ENCODE results near the gene PDHX. TPM values are rescaled to one million over a fixed set of nuclear protein-coding genes. Genes with fewer than 3 reads are reported as not detected.
"Not testable (repeated sequence)": the region's sequence is repeated elsewhere in the genome, so short reads cannot be mapped to it uniquely, and the experiment has no call there.

Gene PDHX
- total RNA-seq, 4 donors from 2014 or later, result 28.7 to 50.1 (median 39.6) TPM

DNA sequence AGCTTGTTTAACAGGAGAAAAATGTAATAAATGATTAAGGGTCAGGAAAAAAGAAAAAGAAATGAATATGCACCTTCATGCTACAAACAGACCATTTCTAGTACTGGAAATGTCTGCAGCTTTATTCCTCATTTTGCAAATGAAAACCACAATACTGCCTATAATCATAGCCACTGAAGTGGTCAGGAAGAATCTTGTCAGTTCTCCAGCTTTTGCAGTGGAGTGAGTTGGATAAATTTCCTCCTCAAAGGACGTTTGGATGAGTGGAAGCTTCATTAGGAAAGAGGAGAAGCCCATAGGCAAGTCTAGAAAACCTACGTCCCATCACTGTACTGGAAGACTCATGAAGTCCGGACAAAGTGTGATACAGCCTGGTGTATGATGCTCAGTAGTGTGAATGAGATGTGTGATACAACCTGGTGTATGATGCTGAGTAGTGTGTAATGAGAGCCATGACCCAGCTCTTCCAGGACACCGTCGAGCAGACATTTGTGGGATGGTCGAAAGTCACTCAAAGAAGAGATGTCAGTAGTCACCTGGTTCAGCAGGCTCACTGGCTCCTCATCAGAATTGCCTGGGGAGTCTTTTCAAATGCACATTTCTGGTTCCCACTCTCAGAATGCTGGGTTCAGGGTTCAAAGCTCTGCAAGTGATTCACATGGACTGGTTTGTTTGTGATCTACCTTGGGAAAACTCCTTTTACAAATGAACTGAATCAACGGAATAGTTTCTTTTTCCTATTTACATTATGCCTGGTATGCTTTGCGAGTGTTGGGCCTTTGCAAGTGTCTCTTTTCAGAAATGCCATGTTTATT, 101.3 kb downstream of the PDHX start:
- TF ChIP-seq, protein P1, sequence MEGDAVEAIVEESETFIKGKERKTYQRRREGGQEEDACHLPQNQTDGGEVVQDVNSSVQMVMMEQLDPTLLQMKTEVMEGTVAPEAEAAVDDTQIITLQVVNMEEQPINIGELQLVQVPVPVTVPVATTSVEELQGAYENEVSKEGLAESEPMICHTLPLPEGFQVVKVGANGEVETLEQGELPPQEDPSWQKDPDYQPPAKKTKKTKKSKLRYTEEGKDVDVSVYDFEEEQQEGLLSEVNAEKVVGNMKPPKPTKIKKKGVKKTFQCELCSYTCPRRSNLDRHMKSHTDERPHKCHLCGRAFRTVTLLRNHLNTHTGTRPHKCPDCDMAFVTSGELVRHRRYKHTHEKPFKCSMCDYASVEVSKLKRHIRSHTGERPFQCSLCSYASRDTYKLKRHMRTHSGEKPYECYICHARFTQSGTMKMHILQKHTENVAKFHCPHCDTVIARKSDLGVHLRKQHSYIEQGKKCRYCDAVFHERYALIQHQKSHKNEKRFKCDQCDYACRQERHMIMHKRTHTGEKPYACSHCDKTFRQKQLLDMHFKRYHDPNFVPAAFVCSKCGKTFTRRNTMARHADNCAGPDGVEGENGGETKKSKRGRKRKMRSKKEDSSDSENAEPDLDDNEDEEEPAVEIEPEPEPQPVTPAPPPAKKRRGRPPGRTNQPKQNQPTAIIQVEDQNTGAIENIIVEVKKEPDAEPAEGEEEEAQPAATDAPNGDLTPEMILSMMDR (IDR thresholded peaks at IDR 0.05), result no peak
- TF ChIP-seq POLR2A (IDR thresholded peaks at IDR 0.05) (no peak), EP300 (IDR thresholded peaks at IDR 0.05) (no peak), POLR2AphosphoS5 (IDR thresholded peaks at IDR 0.05) (no peak)
- H3K4me3 ChIP-seq, result no peak overlapping the region

GRCh38 chr11:35021589-35021988, 105.2 kb downstream of the PDHX start:
- TF ChIP-seq, protein P1 (IDR thresholded peaks at IDR 0.05), result no peak
- no peak for TF ChIP-seq POLR2A (IDR thresholded peaks at IDR 0.05)
- TF ChIP-seq POLR2AphosphoS5 (IDR thresholded peaks at IDR 0.05), result no peak
- TF ChIP-seq EP300 (IDR thresholded peaks at IDR 0.05), result no peak
- H3K36me3 ChIP-seq, result no peaks in the 10 kb centered on the region
- ATAC-seq, result no peak
- peaks cover 0 to 11% (median 0%) of the 10 kb centered on the region in 3 donors for H3K9me3 ChIP-seq
- WGBS, 2 donors (ENCODE audit: low coverage in 1 of 2), result 87 to 93% methylated on average over 3 to 8 of the region's 8 CpGs
- no peak overlapping the region for H3K27ac ChIP-seq
- H3K27me3 ChIP-seq, result no peaks in the 10 kb centered on the region
- no peak overlapping the region for H3K4me3 ChIP-seq
- no peaks in the 10 kb centered on the region for H3K4me1 ChIP-seq

More for the DNA sequence above, 101.3 kb downstream of the PDHX start:
- Histone ChIP-seq H3K36me3 (no peaks in the 10 kb centered on the region), H3K4me1 (peaks cover 0 to 13% (median 0%) of the 10 kb centered on the region in 3 donors), H3K27ac (no peak overlapping the region), H3K9me3 (no peaks in the 10 kb centered on the region), H3K27me3 (no peaks in the 10 kb centered on the region)
- ATAC-seq, result no peak
- 80 to 82% methylated on average over 7 of the region's 8 CpGs for WGBS, 2 donors (ENCODE audit: low coverage in 1 of 2)

GRCh38 chr11:35023940-35024339, 107.5 kb downstream of the PDHX start:
- not testable (repeated sequence) for H3K36me3 ChIP-seq, H3K4me3 ChIP-seq, H3K27me3 ChIP-seq, ATAC-seq, H3K27ac ChIP-seq, H3K4me1 ChIP-seq
- H3K9me3 ChIP-seq, result peaks cover 0 to 11% (median 0%) of the 10 kb centered on the region in 3 donors
- WGBS, 2 donors (ENCODE audit: low coverage in 1 of 2), result 88 to 93% methylated on average over 3 of the region's 3 CpGs

DNA sequence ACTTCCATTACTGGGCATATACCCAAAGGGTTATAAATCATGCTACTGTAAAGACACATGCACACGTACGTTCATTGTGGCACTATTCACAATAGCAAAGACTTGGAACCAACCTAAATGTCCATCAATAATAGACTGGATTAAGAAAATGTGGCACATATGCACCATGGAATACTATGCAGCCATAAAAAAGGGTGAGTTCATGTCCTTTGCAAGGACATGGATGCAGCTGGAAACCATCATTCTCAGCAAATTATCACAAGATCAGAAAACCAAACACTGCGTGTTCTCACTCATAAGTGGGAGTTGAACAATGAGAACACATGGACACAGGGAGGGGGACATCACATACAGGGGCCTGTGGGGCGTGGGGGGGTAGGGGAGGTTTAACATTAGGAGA, 111.6 kb downstream of the PDHX start:
- ATAC-seq, H3K27ac ChIP-seq, H3K36me3 ChIP-seq, H3K27me3 ChIP-seq, H3K4me3 ChIP-seq: not testable (repeated sequence)
- 87% methylated on average over 3 of the region's 4 CpGs; no CpG with 5 or more reads in 1 of the 2 donors for WGBS, 2 donors (ENCODE audit: low coverage in 1 of 2)
- peaks cover 0 to 11% (median 0%) of the 10 kb centered on the region in 3 donors for H3K9me3 ChIP-seq
- peaks cover 0 to 14% (median 6%) of the 10 kb centered on the region in 3 donors for H3K4me1 ChIP-seq

GRCh38 chr11:35029979-35030682, 113.7 kb downstream of the PDHX start:
- peak; percentile 41 for ATAC-seq
- 28 to 58% methylated on average over 4 to 5 of the region's 5 CpGs for WGBS, 2 donors (ENCODE audit: low coverage in 1 of 2)
- peak overlapping the region in 2 of 4 donors; percentile 30 to 65 for H3K27ac ChIP-seq

GRCh38 chr11:35030716-35031213, 114.3 kb downstream of the PDHX start:
- TF ChIP-seq POLR2AphosphoS5 (IDR thresholded peaks at IDR 0.05), result peak; percentile 12
- TF ChIP-seq POLR2A (IDR thresholded peaks at IDR 0.05), result no peak

More at GRCh38 chr11:35029979-35030682, 113.7 kb downstream of the PDHX start:
- Histone ChIP-seq H3K9me3 (no peaks in the 10 kb centered on the region), H3K27me3 (no peaks in the 10 kb centered on the region), H3K36me3 (no peaks in the 10 kb centered on the region), H3K4me1 (peaks cover 0 to 14% (median 6%) of the 10 kb centered on the region in 3 donors), H3K4me3 (no peak overlapping the region)
- no peak for TF ChIP-seq POLR2AphosphoS5 (IDR thresholded peaks at IDR 0.05)

More at GRCh38 chr11:35030716-35031213, 114.3 kb downstream of the PDHX start:
- WGBS, 2 donors (ENCODE audit: low coverage in 1 of 2), result 31 to 44% methylated on average over 4 to 9 of the region's 11 CpGs
- Histone ChIP-seq H3K4me3 (no peak overlapping the region), H3K36me3 (no peaks in the 10 kb centered on the region), H3K4me1 (peaks cover 0 to 14% (median 6%) of the 10 kb centered on the region in 3 donors), H3K27me3 (no peaks in the 10 kb centered on the region), H3K9me3 (no peaks in the 10 kb centered on the region), H3K27ac (peak overlapping the region in 2 of 4 donors; percentile 33 to 65)
- peak; percentile 89 for ATAC-seq

Measured in gastroesophageal sphincter (tissue), 4 donors.